SK-N-SH treated with all-trans-retinoic acid at 6 μM for 48 hours (cell line): ENCODE measurements around the gene C2orf81.

Experiments
- CSDC2 ChIP-seq: fragments of 250-450 bp; sonication (Bioruptor Pico); IDR thresholded peaks from 2 replicates; pipeline ENCODE4 v1.5.0; 2020; ENCODE audit warnings: mild to moderate bottlenecking, moderate library complexity
- OSR1 ChIP-seq: fragments of 250-450 bp; sonication (Bioruptor Pico); IDR thresholded peaks from 2 replicates; pipeline ENCODE4 v1.8.0; 2022; ENCODE audit warnings: moderate library complexity, mild to moderate bottlenecking, inconsistent platforms
- PPARA ChIP-seq: fragments of 250-450 bp; sonication (Bioruptor Pico); IDR thresholded peaks from 2 replicates; pipeline ENCODE4 v1.5.0; 2020; ENCODE audit warnings: mild to moderate bottlenecking, borderline replicate concordance
- RARB ChIP-seq: fragments of 250-450 bp; sonication (Bioruptor Pico); IDR thresholded peaks from 2 replicates; pipeline ENCODE4 v1.8.0; 2021; ENCODE audit warnings: mild to moderate bottlenecking, moderate library complexity
- ZC3H10 ChIP-seq: fragments of 250-450 bp; sonication (Bioruptor Pico); IDR thresholded peaks from 2 replicates; pipeline ENCODE4 v1.5.1; 2021; ENCODE audit warnings: mild to moderate bottlenecking, moderate library complexity
- TF ChIP-seq, protein P1 (sequence below): fragments of 250-450 bp; sonication (Bioruptor Pico); IDR thresholded peaks from 2 replicates; pipeline ENCODE4 v1.5.1; 2020; ENCODE audit warnings: low read depth, mild to moderate bottlenecking, moderate library complexity
- TF ChIP-seq, protein P2 (sequence below): fragments of 250-450 bp; sonication (Bioruptor Pico); IDR thresholded peaks from 2 replicates; pipeline ENCODE4 v1.5.1; 2021; ENCODE audit warnings: mild to moderate bottlenecking, moderate library complexity
- TF ChIP-seq, protein P3 (sequence below): fragments of 250-450 bp; sonication (Bioruptor Pico); IDR thresholded peaks from 2 replicates; pipeline ENCODE4 v1.8.0; 2020; ENCODE audit warnings: mild to moderate bottlenecking, moderate library complexity, borderline replicate concordance

DNA sequence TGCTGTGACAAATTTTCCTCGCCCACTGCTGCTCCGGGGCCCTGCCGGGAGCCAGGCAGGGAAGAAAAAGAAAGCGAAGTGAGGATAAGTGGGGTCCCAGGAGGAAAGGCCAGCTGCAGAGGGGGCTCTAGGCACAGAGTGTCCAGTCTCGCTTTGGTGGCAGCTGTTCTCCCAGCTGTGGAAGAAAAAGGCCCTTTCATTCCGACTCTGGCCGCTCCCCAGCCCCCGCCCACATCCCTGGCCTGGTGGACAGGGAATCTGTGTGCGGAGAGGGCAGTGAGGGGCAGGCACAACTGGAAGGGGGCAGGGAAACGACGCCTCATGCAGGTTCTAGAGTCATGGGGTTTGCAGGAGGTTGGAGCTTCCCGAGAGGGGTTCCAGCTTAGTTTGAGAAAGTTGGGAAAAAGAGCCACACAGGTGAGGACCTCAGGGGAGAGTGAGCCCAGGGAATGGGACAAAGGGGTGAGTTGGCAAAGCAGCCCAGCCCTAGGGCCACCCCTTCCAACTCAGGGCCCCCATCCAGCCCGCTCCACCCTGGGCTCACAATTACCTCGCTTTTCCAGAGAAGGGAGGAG, 18.5 kb upstream of the C2orf81 start:
- TF ChIP-seq, protein P1, sequence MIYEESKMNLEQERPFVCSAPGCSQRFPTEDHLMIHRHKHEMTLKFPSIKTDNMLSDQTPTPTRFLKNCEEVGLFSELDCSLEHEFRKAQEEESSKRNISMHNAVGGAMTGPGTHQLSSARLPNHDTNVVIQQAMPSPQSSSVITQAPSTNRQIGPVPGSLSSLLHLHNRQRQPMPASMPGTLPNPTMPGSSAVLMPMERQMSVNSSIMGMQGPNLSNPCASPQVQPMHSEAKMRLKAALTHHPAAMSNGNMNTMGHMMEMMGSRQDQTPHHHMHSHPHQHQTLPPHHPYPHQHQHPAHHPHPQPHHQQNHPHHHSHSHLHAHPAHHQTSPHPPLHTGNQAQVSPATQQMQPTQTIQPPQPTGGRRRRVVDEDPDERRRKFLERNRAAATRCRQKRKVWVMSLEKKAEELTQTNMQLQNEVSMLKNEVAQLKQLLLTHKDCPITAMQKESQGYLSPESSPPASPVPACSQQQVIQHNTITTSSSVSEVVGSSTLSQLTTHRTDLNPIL (CRISPR knock-in tag), result no peak
- no peak for TF ChIP-seq OSR1
- no peak for TF ChIP-seq CSDC2 (CRISPR knock-in tag)
- TF ChIP-seq RARB, result no peak
- TF ChIP-seq ZC3H10 (CRISPR knock-in tag), result no peak
- TF ChIP-seq, protein P2, sequence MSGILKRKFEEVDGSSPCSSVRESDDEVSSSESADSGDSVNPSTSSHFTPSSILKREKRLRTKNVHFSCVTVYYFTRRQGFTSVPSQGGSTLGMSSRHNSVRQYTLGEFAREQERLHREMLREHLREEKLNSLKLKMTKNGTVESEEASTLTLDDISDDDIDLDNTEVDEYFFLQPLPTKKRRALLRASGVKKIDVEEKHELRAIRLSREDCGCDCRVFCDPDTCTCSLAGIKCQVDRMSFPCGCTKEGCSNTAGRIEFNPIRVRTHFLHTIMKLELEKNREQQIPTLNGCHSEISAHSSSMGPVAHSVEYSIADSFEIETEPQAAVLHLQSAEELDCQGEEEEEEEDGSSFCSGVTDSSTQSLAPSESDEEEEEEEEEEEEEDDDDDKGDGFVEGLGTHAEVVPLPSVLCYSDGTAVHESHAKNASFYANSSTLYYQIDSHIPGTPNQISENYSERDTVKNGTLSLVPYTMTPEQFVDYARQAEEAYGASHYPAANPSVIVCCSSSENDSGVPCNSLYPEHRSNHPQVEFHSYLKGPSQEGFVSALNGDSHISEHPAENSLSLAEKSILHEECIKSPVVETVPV, result no peak
- no peak for TF ChIP-seq PPARA
- TF ChIP-seq, protein P3, sequence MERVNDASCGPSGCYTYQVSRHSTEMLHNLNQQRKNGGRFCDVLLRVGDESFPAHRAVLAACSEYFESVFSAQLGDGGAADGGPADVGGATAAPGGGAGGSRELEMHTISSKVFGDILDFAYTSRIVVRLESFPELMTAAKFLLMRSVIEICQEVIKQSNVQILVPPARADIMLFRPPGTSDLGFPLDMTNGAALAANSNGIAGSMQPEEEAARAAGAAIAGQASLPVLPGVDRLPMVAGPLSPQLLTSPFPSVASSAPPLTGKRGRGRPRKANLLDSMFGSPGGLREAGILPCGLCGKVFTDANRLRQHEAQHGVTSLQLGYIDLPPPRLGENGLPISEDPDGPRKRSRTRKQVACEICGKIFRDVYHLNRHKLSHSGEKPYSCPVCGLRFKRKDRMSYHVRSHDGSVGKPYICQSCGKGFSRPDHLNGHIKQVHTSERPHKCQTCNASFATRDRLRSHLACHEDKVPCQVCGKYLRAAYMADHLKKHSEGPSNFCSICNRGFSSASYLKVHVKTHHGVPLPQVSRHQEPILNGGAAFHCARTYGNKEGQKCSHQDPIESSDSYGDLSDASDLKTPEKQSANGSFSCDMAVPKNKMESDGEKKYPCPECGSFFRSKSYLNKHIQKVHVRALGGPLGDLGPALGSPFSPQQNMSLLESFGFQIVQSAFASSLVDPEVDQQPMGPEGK (CRISPR knock-in tag), result no peak
